Bone marrow (tissue), 2 donors: ENCODE measurements around the gene LIMA1.

ENCODE experiments used
- DNase-seq, 2 donors: peaks; one replicate each; lab custom pipeline; 2025; lab: John Stamatoyannopoulos, UW

Gene LIMA1

DNA sequence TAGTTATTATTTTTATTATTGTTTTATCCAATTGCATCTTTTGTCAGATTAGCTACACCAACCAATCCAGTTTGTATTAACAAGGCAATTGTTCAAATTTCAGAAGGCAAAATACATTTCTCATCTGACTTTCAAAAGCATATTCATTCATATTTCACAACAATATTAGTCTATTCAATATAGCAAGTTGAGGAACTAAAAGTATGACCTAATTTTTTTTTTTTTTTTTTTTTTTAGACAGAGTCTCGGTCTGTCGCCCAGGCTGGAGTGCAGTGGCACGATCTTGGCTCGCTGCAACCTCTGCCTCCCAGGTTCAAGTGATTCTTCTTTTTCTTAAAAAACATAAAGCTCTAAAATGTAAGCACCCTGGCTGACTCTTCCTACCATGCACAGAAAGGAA lies 154.0 kb downstream of the LIMA1 start:
- DNase-seq = no peak

DNA sequence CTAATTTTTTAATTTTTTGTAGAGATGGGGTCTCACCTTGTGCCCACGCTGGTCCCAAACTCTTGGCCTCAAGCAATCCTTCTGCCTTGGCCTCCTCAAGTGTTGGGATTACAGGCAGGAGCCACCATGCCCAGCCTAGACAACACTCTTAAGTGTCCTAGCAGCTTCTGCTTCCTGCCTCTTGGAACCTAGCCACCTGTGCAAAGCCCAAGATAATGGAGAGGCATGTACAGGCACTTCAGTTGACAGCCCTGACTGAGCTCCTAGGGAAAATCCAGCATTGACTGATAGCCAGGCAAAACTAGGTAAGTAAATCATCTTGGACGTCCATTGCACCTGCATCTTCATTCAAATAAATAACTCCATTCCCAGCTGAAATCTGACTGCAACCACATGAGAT lies 155.8 kb downstream of the LIMA1 start:
- DNase-seq = no peak
